Superior temporal gyrus (tissue), 1 donor: ENCODE measurements around the gene MT2A.

Source experiments
- DNase-seq: peaks from one replicate; pipeline ENCODE4 v3.0.0-alpha.2; 2016; ENCODE audit errors: extremely low spot score

The MT2A gene

GRCh38 chr16:56600398-56600999, 7.9 kb upstream of the MT2A start:
- peak; percentile 91 for DNase-seq

GRCh38 chr16:56601325-56601724, 7.1 kb upstream of the MT2A start:
- no peak for DNase-seq

- peak; percentile 77 for DNase-seq
Observed at GRCh38 chr16:56603589-56603988, 4.8 kb upstream of the MT2A start.

- no peak for DNase-seq
Observed at GRCh38 chr16:56604966-56605365, 3.4 kb upstream of the MT2A start.

- no peak for DNase-seq
Observed at GRCh38 chr16:56605475-56605874, 2.9 kb upstream of the MT2A start.

- DNase-seq = no peak
Observed at GRCh38 chr16:56606071-56606475, 2.3 kb upstream of the MT2A start.

- DNase-seq = peak; percentile 70
Observed at GRCh38 chr16:56606476-56607108, 1.8 kb upstream of the MT2A start.

- no peak for DNase-seq
Observed at GRCh38 chr16:56607109-56607618, 1.2 kb upstream of the MT2A start.

- DNase-seq = no peak
Observed at GRCh38 chr16:56607675-56608042, 725 bp upstream of the MT2A start.

- DNase-seq = peak; percentile 47
Observed at GRCh38 chr16:56608876-56609462, 585 bp downstream of the MT2A start.

GRCh38 chr16:56609463-56609921, 1.1 kb downstream of the MT2A start:
- DNase-seq = peak; percentile 79

GRCh38 chr16:56610017-56610608, 1.7 kb downstream of the MT2A start:
- DNase-seq = peak; percentile 53

GRCh38 chr16:56610609-56611111, 2.3 kb downstream of the MT2A start:
- DNase-seq = no peak

- no peak for DNase-seq
Observed at GRCh38 chr16:56611281-56611833, 3.0 kb downstream of the MT2A start.

GRCh38 chr16:56613706-56614105, 5.3 kb downstream of the MT2A start:
- DNase-seq = no peak

GRCh38 chr16:56614549-56614991, 6.2 kb downstream of the MT2A start:
- DNase-seq = no peak

- no peak for DNase-seq
Observed at GRCh38 chr16:56615353-56615752, 7.0 kb downstream of the MT2A start.

GRCh38 chr16:56616608-56617211, 8.3 kb downstream of the MT2A start:
- no peak for DNase-seq

- DNase-seq = no peak
Observed at GRCh38 chr16:56617212-56618085, 9.1 kb downstream of the MT2A start.

- DNase-seq = no peak
Observed at GRCh38 chr16:56618138-56618537, 9.8 kb downstream of the MT2A start.
